Measurements from ENCODE around the gene RFT1.
A peak's percentile ranks its signal among the peaks of the same experiment; 100 is the strongest.

Gene RFT1

DNA sequence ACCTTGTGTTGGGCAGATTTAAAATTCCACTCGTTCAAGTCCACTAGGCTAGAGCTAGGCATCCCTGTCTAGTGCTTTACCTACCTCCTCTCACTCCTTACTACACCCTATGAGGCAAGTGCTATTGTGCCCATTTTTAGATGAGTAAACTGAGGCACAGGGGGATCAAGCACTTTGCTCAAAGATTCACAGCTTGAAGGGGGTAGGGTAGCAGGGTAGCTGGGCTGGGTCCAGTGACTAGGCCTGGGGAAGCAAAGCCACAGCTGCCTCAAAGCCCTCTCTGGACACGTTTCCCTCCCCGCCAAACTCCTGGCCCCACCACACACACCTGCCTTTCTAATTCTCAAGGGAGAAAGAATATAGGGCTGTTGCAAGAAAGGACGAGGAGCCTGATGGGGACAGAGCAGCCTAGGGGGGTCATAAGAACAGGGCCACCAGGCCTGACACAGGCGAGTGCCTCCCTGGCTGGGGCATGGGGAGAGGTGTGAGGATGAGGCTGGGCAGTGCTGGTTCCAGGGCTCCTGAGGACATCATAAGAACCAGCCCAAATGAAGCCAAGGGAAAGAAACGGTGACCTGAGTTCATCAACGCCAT is 49.5 kb downstream of the RFT1 start:
- Histone ChIP-seq H3K27ac (ENCODE audit: low read depth, low read length) (no peak overlapping the region), H3K4me1 (ENCODE audit: control insufficient read depth, insufficient read depth, low read length) (no peaks in the 10 kb centered on the region), H3K36me3 (ENCODE audit: control insufficient read depth, insufficient read depth, low read length) (no peaks in the 10 kb centered on the region), H3K9me3 (ENCODE audit: control insufficient read depth, insufficient read depth, low read depth, low read length) (no peaks in the 10 kb centered on the region), H3K9ac (ENCODE audit: low read length) (no peak overlapping the region), H3K4me3 (ENCODE audit: low read depth, low read length) (no peak overlapping the region), H3K27me3 (ENCODE audit: control insufficient read depth, insufficient read depth, low read length) (no peaks in the 10 kb centered on the region)

DNA sequence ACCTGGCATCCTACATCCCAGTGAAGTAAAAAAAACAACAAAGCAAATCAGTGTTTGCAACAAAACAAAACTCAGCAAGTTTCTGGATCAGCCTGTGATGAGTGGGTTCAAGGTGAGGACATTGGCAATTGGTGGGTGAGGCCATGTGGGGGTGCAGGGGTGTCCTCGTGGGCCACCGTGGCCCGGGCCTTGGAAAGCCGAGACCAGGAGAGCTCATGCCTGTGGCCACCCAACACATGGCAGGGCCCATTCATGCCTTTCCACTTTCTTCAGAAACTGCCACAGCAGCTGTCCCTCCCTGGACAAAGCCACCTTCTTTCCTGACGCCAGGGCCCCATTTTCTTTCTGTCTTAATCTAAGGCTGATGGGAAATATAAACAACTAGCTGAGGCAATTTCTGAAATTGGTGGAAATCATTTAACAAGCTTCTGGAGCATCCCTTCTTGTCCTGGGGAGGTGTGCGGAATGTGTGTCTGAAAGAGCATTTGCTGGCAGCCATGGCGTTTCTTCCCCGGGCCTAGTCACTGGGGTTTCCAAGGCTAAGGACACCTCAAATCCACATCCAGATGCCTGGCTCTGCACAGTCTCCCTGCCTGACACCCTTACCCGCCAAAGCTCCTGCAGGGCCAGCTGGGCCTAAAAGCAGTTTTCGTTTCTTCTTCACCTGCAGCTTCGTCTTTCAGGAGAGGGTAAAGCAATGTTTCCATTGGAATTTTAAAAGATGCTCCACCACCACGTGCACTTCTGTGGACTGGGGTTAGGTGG is 50.3 kb downstream of the RFT1 start:
- Histone ChIP-seq H3K9me3 (ENCODE audit: control insufficient read depth, insufficient read depth, low read depth, low read length) (no peaks in the 10 kb centered on the region), H3K36me3 (ENCODE audit: control insufficient read depth, insufficient read depth, low read length) (no peaks in the 10 kb centered on the region), H3K27ac (ENCODE audit: low read depth, low read length) (no peak overlapping the region), H3K27me3 (ENCODE audit: control insufficient read depth, insufficient read depth, low read length) (no peaks in the 10 kb centered on the region), H3K9ac (ENCODE audit: low read length) (no peak overlapping the region), H3K4me1 (ENCODE audit: control insufficient read depth, insufficient read depth, low read length) (no peaks in the 10 kb centered on the region), H3K4me3 (ENCODE audit: low read depth, low read length) (no peak overlapping the region)

DNA sequence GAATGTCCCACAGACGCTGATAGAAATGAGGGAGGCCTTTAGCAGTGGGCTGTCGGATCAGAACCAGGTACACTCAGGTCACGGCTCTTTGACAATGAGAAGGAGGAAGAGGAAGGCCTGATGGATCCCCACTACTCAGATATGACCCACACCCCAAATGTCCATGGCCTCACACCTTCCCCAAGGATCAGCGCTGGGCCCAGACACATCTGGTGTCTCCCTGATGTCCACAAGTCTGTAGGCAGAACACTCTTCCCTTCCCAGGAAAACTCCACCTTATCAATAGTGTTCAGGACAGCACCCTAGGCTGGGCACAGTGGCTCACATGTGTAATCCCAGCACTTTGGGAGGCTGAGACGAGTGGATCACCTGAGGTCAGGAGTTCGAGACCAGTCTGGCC is 51.1 kb downstream of the RFT1 start:
- Histone ChIP-seq H3K36me3 (ENCODE audit: control insufficient read depth, insufficient read depth, low read length) (no peaks in the 10 kb centered on the region), H3K4me3 (ENCODE audit: low read depth, low read length) (no peak overlapping the region), H3K9me3 (ENCODE audit: control insufficient read depth, insufficient read depth, low read depth, low read length) (no peaks in the 10 kb centered on the region), H3K9ac (ENCODE audit: low read length) (no peak overlapping the region), H3K27ac (ENCODE audit: low read depth, low read length) (no peak overlapping the region), H3K27me3 (ENCODE audit: control insufficient read depth, insufficient read depth, low read length) (no peaks in the 10 kb centered on the region), H3K4me1 (ENCODE audit: control insufficient read depth, insufficient read depth, low read length) (no peaks in the 10 kb centered on the region)

DNA sequence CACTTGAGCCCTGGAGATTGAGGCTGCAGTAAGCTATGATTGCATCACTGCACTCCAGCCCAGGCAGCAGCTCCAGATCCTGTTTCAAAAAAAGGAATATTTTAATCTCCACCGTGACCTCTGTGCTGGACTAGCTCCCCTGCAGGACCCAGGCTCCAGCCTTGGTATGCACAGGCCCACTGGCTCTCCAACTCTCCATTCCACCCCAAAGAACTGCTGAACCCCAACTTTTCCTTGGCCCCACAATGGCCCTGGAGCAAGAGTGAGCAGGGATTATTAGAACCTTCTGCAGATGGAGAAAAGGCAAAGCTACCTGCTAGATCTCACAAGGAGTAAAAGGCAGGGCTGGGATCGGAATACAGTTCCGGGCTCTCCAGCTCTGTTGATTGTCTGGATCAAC is 51.6 kb downstream of the RFT1 start:
- Histone ChIP-seq H3K27me3 (ENCODE audit: control insufficient read depth, insufficient read depth, low read length) (no peaks in the 10 kb centered on the region), H3K9me3 (ENCODE audit: control insufficient read depth, insufficient read depth, low read depth, low read length) (no peaks in the 10 kb centered on the region), H3K4me1 (ENCODE audit: control insufficient read depth, insufficient read depth, low read length) (peaks cover 4% of the 10 kb centered on the region), H3K9ac (ENCODE audit: low read length) (no peak overlapping the region), H3K4me3 (ENCODE audit: low read depth, low read length) (no peak overlapping the region), H3K27ac (ENCODE audit: low read depth, low read length) (no peak overlapping the region), H3K36me3 (ENCODE audit: control insufficient read depth, insufficient read depth, low read length) (no peaks in the 10 kb centered on the region)

DNA sequence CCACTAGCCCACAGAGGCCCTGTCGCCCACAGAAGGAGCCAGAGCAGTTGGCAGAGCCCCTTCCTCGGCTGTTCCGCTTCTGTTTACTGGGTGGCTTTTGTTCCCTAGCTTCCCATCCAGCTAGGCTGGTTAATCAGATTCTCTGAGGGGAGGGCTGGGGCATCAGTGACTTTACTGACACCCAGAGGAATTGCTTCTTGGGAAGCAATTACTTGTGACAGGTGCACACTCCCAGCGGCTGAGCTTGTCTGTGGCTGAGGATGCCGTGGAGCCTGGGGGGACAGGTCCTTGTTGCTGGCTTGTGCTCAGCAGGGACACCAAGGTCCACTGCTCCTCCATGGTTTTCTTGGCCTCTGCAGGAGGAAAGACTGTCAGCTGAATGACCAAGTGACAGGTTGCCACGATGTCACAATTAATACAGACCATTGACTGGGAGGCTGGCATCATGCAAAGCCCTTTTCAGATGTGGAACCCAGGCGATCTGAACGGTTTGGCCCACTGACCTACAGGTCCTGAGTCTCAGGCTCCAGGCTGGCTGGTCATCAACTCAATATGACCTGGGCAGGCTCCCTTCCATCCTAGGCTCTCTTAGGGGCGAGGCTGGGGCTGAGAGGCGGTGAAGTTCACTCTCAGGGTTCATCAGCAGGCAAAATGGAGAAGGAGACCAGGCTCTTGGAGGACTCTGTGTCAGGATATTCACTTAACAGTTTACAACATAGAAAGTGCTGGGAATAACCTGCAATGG is 52.6 kb downstream of the RFT1 start:
- no peaks in the 10 kb centered on the region for H3K9me3 ChIP-seq (ENCODE audit: control insufficient read depth, insufficient read depth, low read depth, low read length)
- H3K4me1 ChIP-seq (ENCODE audit: control insufficient read depth, insufficient read depth, low read length) = peaks cover 13% of the 10 kb centered on the region
- H3K9ac ChIP-seq (ENCODE audit: low read length) = no peak overlapping the region
- H3K27ac ChIP-seq (ENCODE audit: low read depth, low read length) = no peak overlapping the region
- no peaks in the 10 kb centered on the region for H3K27me3 ChIP-seq (ENCODE audit: control insufficient read depth, insufficient read depth, low read length)
- no peak overlapping the region for H3K4me3 ChIP-seq (ENCODE audit: low read depth, low read length)
- H3K36me3 ChIP-seq (ENCODE audit: control insufficient read depth, insufficient read depth, low read length) = no peaks in the 10 kb centered on the region

DNA sequence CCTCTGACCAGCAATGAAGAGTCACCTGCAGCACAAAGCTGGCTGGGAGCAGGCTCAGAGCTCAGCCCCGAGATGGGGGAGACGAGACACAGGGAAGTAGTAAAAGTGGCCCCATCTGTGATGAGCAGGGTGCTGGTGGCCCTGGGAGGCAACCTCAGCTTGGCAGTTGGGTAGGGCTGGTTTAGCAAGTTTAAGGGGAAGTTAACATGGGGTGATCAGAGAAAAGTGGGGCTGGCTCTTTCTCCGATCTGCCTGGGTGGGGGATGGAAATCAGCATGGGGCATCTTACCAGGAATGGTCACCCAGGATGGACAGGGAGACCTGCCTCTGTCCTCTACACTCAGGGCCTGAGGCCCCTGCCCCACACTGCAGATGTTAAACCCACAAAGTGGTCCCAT is 54.5 kb downstream of the RFT1 start:
- Histone ChIP-seq H3K27ac (ENCODE audit: low read depth, low read length) (no peak overlapping the region), H3K36me3 (ENCODE audit: control insufficient read depth, insufficient read depth, low read length) (no peaks in the 10 kb centered on the region), H3K9ac (ENCODE audit: low read length) (no peak overlapping the region), H3K27me3 (ENCODE audit: control insufficient read depth, insufficient read depth, low read length) (0 out of 2 replicates have a peak, but pooled peaks cover 6% of the 10 kb centered on the region), H3K9me3 (ENCODE audit: control insufficient read depth, insufficient read depth, low read depth, low read length) (no peaks in the 10 kb centered on the region), H3K4me1 (ENCODE audit: control insufficient read depth, insufficient read depth, low read length) (peaks cover 19% of the 10 kb centered on the region), H3K4me3 (ENCODE audit: low read depth, low read length) (no peak overlapping the region)

DNA sequence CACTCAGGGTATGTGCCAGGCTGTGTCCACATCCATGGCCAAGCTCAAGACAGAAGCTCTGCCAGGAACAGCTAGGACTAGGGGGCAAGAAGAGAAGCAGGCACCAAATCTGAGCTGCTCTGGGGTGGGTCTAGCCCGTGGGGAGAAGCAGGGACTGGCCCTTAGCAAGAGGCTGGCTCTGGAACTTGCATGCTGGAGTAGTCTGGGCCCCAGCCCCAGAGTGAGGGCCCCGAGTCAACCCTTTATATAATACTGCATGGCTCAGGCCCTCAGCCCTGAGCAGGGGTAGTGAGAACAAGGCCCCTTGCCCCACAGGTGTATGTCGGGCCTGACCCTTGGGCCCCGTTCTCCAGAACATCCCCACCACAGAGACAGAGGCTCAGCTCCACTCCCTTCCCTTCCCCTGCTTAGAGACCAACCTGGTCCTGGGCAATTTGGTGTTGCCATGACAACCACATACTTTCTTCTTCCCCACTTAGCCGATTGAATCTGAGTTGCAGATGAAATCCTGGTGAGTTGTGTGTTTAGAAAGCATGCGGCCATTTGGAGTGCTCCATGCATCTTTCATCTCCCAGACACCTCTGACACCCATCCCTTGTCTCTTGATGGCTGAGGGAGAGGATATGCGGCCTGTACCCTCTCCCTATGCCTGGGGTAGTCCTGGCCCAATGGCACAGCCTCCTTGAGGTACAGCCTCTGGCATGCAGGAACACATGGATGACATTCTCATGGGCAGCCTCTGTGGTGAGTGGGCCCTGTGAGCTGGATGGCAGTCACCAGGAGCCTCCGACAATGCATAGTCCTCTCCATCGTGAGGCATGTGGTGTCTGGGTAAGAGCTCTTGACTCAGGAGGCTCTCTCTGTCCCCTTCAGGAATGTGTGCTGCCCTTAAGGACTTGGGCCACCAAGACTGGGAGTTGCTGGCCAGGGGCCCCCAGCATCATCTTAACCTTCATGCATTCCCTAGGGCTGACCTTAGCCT is 55.2 kb downstream of the RFT1 start:
- H3K27me3 ChIP-seq (ENCODE audit: control insufficient read depth, insufficient read depth, low read length) = 0 out of 2 replicates have a peak, but pooled peaks cover 6% of the 10 kb centered on the region
- no peaks in the 10 kb centered on the region for H3K9me3 ChIP-seq (ENCODE audit: control insufficient read depth, insufficient read depth, low read depth, low read length)
- H3K36me3 ChIP-seq (ENCODE audit: control insufficient read depth, insufficient read depth, low read length) = no peaks in the 10 kb centered on the region
- no peak overlapping the region for H3K27ac ChIP-seq (ENCODE audit: low read depth, low read length)
- no peak overlapping the region for H3K4me3 ChIP-seq (ENCODE audit: low read depth, low read length)
- H3K4me1 ChIP-seq (ENCODE audit: control insufficient read depth, insufficient read depth, low read length) = peaks cover 19% of the 10 kb centered on the region
- H3K9ac ChIP-seq (ENCODE audit: low read length) = no peak overlapping the region

DNA sequence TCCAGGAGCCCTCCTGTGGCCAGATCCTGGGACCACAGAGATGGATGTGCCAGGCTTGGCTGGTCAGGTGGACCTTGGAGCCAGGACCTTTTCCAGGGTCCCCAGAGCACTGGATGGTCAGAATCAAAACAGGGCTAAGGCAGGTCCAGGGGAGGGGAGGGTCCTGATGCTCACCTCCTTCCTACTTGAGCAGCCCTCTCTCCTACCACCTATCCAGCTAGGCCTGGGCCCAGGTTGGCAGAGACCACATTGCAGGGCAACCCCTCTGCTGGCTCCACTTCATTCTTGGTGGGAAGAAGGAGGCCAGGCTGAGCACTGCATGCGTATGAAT is 55.9 kb downstream of the RFT1 start:
- Histone ChIP-seq H3K4me3 (ENCODE audit: low read depth, low read length) (no peak overlapping the region), H3K27ac (ENCODE audit: low read depth, low read length) (no peak overlapping the region), H3K9ac (ENCODE audit: low read length) (no peak overlapping the region), H3K4me1 (ENCODE audit: control insufficient read depth, insufficient read depth, low read length) (peaks cover 24% of the 10 kb centered on the region), H3K9me3 (ENCODE audit: control insufficient read depth, insufficient read depth, low read depth, low read length) (no peaks in the 10 kb centered on the region), H3K27me3 (ENCODE audit: control insufficient read depth, insufficient read depth, low read length) (0 out of 2 replicates have a peak, but pooled peaks cover 6% of the 10 kb centered on the region), H3K36me3 (ENCODE audit: control insufficient read depth, insufficient read depth, low read length) (no peaks in the 10 kb centered on the region)

DNA sequence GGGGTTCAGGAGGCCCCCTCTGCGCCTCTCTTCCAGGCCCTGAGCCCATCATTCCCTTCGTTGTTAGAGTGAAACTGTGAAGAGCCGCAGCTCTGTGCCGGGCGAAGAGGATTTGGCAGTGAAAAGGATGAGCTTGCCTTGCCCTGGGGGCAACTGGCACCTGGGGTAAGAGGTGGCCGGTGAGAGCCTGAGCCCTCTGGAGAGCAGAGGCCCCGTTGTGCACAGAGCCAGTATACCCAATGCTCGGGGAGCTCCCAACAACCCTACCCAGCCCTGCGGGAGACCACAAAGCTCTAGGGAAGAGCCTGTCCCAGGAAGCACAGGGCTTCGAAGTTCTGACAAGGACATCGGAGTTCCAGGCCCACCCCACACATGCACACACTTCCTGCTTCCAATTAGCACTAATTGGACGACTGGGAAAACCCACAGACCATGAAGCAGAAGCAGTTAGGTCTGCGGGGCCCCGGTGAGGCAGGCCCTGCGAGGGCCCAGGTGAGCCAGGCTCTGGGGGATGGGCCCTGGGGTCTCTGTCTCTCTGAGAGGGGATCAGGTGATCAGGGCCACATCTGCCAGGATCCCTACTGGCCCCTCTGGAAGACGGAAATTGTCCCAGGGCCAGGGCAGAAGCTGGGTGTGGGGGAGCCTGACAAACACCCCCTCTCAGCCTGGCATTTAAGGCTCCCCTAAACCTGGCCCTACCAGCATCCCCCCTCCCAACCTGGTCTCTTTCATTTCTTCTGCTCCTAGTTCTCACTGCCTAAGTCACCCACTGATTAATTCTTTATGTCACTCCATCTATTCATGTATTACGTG is 56.5 kb downstream of the RFT1 start:
- Histone ChIP-seq H3K9ac (ENCODE audit: low read length) (peak overlapping the region; percentile 27), H3K9me3 (ENCODE audit: control insufficient read depth, insufficient read depth, low read depth, low read length) (no peaks in the 10 kb centered on the region), H3K4me3 (ENCODE audit: low read depth, low read length) (peak overlapping the region; percentile 2; the same call in 1 of the 2 replicates), H3K27me3 (ENCODE audit: control insufficient read depth, insufficient read depth, low read length) (0 out of 2 replicates have a peak, but pooled peaks cover 6% of the 10 kb centered on the region), H3K36me3 (ENCODE audit: control insufficient read depth, insufficient read depth, low read length) (no peaks in the 10 kb centered on the region), H3K4me1 (ENCODE audit: control insufficient read depth, insufficient read depth, low read length) (peaks cover 24% of the 10 kb centered on the region), H3K27ac (ENCODE audit: low read depth, low read length) (no peak overlapping the region)

Measured in HUES6 (cell line).